GF-D8 (cell line): Measurements from ENCODE around the gene AGBL1.

Experiments
- DNase-seq: peaks from one replicate; lab custom pipeline; 2025; lab: John Stamatoyannopoulos, UW

Gene AGBL1

GRCh38 chr15:86163816-86164215 is 84.1 kb downstream of the AGBL1 start:
- DNase-seq: no peak

GRCh38 chr15:86164232-86164898 is 84.7 kb downstream of the AGBL1 start:
- DNase-seq: no peak

- no peak for DNase-seq
Measured at GRCh38 chr15:86165265-86166211, 85.9 kb downstream of the AGBL1 start.

GRCh38 chr15:86167841-86168240 is 88.2 kb downstream of the AGBL1 start:
- no peak for DNase-seq

- DNase-seq: no peak
Measured at GRCh38 chr15:86178845-86179244, 99.2 kb downstream of the AGBL1 start.

GRCh38 chr15:86183596-86184491 is 104.2 kb downstream of the AGBL1 start:
- DNase-seq: no peak

- no peak for DNase-seq
Measured at GRCh38 chr15:86193716-86194380, 114.2 kb downstream of the AGBL1 start.

- no peak for DNase-seq
Measured at GRCh38 chr15:86197770-86198169, 118.1 kb downstream of the AGBL1 start.

GRCh38 chr15:86199467-86200145 is 119.9 kb downstream of the AGBL1 start:
- no peak for DNase-seq

- no peak for DNase-seq
Measured at GRCh38 chr15:86201313-86202008, 121.8 kb downstream of the AGBL1 start.

GRCh38 chr15:86203462-86203861 is 123.8 kb downstream of the AGBL1 start:
- no peak for DNase-seq

GRCh38 chr15:86205096-86205495 is 125.4 kb downstream of the AGBL1 start:
- DNase-seq: no peak

GRCh38 chr15:86213420-86213819 is 133.7 kb downstream of the AGBL1 start:
- no peak for DNase-seq

- no peak for DNase-seq
Measured at GRCh38 chr15:86213888-86214287, 134.2 kb downstream of the AGBL1 start.

- no peak for DNase-seq
Measured at GRCh38 chr15:86221119-86221518, 141.4 kb downstream of the AGBL1 start.

GRCh38 chr15:86229306-86229705 is 149.6 kb downstream of the AGBL1 start:
- no peak for DNase-seq

GRCh38 chr15:86229936-86230335 is 150.3 kb downstream of the AGBL1 start:
- DNase-seq: no peak

- no peak for DNase-seq
Measured at GRCh38 chr15:86231864-86232721, 152.4 kb downstream of the AGBL1 start.

GRCh38 chr15:86235667-86236066 is 156.0 kb downstream of the AGBL1 start:
- no peak for DNase-seq
